Glomerular endothelial cell (primary cell): ENCODE results near the gene HOXB7. TPM values are rescaled to one million over a fixed set of nuclear protein-coding genes. Genes with fewer than 3 reads are reported as not detected.

Source experiments
- total RNA-seq: library from RNA; depleted of rRNA; stranded (reverse); fragments of >200 nt; gene quantifications from 2 replicates; pipeline ENCODE4 v1.2.3, GENCODE V29; 2015

The HOXB7 gene
- total RNA-seq, 1 donor from 2014 or later, result 44.7 TPM

Other genes with a start within 250 kb of the HOXB7 start
- 0.58 and 0.99 TPM in 2 replicates for gene SKAP1, start 180.8 kb downstream of the HOXB7 start, total RNA-seq
- gene HOXB1, start 80.0 kb downstream of the HOXB7 start, total RNA-seq, result not detected in 2 replicates
- gene HOXB2, start 65.9 kb downstream of the HOXB7 start, total RNA-seq, result 16.6 and 39.7 TPM in 2 replicates
- 7.9 and 10.3 TPM in 2 replicates for gene HOXB4, start 32.7 kb downstream of the HOXB7 start, total RNA-seq
- gene HOXB3, start 20.8 kb downstream of the HOXB7 start, total RNA-seq, result 17.7 and 48.0 TPM in 2 replicates
- gene HOXB5, start 17.2 kb downstream of the HOXB7 start, total RNA-seq, result 2.4 and 7.4 TPM in 2 replicates
- gene HOXB6, start 6.0 kb downstream of the HOXB7 start, total RNA-seq, result 48.2 and 51.0 TPM in 2 replicates
- 27.0 and 31.7 TPM in 2 replicates for gene HOXB8, start 4.3 kb upstream of the HOXB7 start, total RNA-seq
- 14.5 and 16.7 TPM in 2 replicates for gene HOXB9, start 15.3 kb upstream of the HOXB7 start, total RNA-seq
- gene PRAC1, start 111.5 kb upstream of the HOXB7 start, total RNA-seq, result not detected in 2 replicates
- gene PRAC2, start 112.2 kb upstream of the HOXB7 start, total RNA-seq, result not detected in 2 replicates
- not detected in 2 replicates for gene HOXB13, start 117.7 kb upstream of the HOXB7 start, total RNA-seq
- gene TTLL6, start 206.2 kb upstream of the HOXB7 start, total RNA-seq, result not detected in 2 replicates
- 44.4 and 55.5 TPM in 2 replicates for gene CALCOCO2, start 220.0 kb upstream of the HOXB7 start, total RNA-seq